ENCODE results near the gene YWHAB.

Gene YWHAB

DNA sequence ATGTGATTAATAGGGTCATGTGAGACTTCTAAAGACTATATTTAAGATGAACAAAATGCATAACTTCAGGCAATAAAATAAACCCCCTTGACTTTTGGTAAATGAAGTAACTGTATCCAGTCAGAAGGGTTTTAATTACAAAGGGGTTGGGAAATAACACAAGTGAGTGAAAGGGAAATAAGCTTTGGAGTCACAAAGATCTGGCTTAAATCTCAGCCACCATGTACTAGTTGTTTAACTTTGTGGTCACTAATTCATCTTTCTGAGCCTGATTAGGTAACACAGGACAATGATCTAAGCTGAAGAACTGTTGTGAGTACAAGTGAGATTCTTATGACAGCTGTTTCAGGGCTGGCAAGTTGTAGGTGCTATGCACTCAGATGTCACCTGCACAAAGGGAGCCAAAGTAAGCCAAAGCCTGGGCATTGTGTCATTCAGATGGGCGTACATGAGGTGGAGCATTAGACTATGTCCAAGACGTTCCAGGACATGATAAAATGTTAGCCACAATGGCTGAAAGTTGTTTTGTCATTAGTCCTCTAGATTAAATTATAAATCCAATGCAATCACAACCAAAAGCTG, 60.9 kb downstream of the YWHAB start:
- H3K27ac ChIP-seq (ENCODE audit: low read depth, low read length), result no peak overlapping the region
- H3K9me3 ChIP-seq (ENCODE audit: insufficient read depth, low read length), result no peaks in the 10 kb centered on the region
- H2AFZ ChIP-seq (ENCODE audit: low read depth, low read length, severe bottlenecking), result no peak overlapping the region
- H3K27me3 ChIP-seq (ENCODE audit: low read length), result no peaks in the 10 kb centered on the region
- no peak overlapping the region for H3K9ac ChIP-seq (ENCODE audit: low read length)
- H3K4me3 ChIP-seq (ENCODE audit: insufficient read depth, low read length, poor library complexity, severe bottlenecking), result no peak overlapping the region
- peaks cover 33% of the 10 kb centered on the region for H3K36me3 ChIP-seq (ENCODE audit: low read length)
- H3K79me2 ChIP-seq (ENCODE audit: insufficient read depth, low read length), result no peaks in the 10 kb centered on the region
- TF ChIP-seq EZH2phosphoT487 (conservative IDR thresholded peaks at IDR 0.05; ENCODE audit: low read length), result no peak
- TF ChIP-seq, protein P1, sequence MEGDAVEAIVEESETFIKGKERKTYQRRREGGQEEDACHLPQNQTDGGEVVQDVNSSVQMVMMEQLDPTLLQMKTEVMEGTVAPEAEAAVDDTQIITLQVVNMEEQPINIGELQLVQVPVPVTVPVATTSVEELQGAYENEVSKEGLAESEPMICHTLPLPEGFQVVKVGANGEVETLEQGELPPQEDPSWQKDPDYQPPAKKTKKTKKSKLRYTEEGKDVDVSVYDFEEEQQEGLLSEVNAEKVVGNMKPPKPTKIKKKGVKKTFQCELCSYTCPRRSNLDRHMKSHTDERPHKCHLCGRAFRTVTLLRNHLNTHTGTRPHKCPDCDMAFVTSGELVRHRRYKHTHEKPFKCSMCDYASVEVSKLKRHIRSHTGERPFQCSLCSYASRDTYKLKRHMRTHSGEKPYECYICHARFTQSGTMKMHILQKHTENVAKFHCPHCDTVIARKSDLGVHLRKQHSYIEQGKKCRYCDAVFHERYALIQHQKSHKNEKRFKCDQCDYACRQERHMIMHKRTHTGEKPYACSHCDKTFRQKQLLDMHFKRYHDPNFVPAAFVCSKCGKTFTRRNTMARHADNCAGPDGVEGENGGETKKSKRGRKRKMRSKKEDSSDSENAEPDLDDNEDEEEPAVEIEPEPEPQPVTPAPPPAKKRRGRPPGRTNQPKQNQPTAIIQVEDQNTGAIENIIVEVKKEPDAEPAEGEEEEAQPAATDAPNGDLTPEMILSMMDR (IDR thresholded peaks at IDR 0.05; ENCODE audit: insufficient read depth, low read length, poor library complexity, severe bottlenecking), result no peak
- no peaks in the 10 kb centered on the region; the same call in 1 of the 2 replicates for H3F3A ChIP-seq (ENCODE audit: insufficient read depth)
- H3K4me2 ChIP-seq (ENCODE audit: low read depth, low read length, poor library complexity, severe bottlenecking), result no peak overlapping the region
- no peaks in the 10 kb centered on the region for H4K20me1 ChIP-seq (ENCODE audit: low read depth, low read length)
- H3K9me2 ChIP-seq (replicated peaks; ENCODE audit: insufficient read depth, low read length), result no peaks in the 10 kb centered on the region

GRCh38 chr20:44948107-44948506, 62.6 kb downstream of the YWHAB start:
- Histone ChIP-seq H4K20me1 (ENCODE audit: low read depth, low read length) (no peaks in the 10 kb centered on the region), H3K9me2 (replicated peaks; ENCODE audit: insufficient read depth, low read length) (no peaks in the 10 kb centered on the region), H3K27me3 (ENCODE audit: low read length) (no peaks in the 10 kb centered on the region), H3F3A (ENCODE audit: insufficient read depth) (no peaks in the 10 kb centered on the region; the same call in 1 of the 2 replicates), H2AFZ (ENCODE audit: low read depth, low read length, severe bottlenecking) (no peak overlapping the region), H3K79me2 (ENCODE audit: insufficient read depth, low read length) (no peaks in the 10 kb centered on the region), H3K4me3 (ENCODE audit: insufficient read depth, low read length, poor library complexity, severe bottlenecking) (no peak overlapping the region), H3K36me3 (ENCODE audit: low read length) (peaks cover 37% of the 10 kb centered on the region), H3K9me3 (ENCODE audit: insufficient read depth, low read length) (no peaks in the 10 kb centered on the region), H3K4me2 (ENCODE audit: low read depth, low read length, poor library complexity, severe bottlenecking) (no peak overlapping the region), H3K9ac (ENCODE audit: low read length) (no peak overlapping the region), H3K27ac (ENCODE audit: low read depth, low read length) (no peak overlapping the region)
- TF ChIP-seq, protein P1 (IDR thresholded peaks at IDR 0.05; ENCODE audit: insufficient read depth, low read length, poor library complexity, severe bottlenecking), result no peak
- no peak for TF ChIP-seq EZH2phosphoT487 (conservative IDR thresholded peaks at IDR 0.05; ENCODE audit: low read length)

GRCh38 chr20:44948513-44948912, 63.0 kb downstream of the YWHAB start:
- H3K36me3 ChIP-seq (ENCODE audit: low read length), result peaks cover 35% of the 10 kb centered on the region
- no peaks in the 10 kb centered on the region; the same call in 1 of the 2 replicates for H3F3A ChIP-seq (ENCODE audit: insufficient read depth)
- H3K79me2 ChIP-seq (ENCODE audit: insufficient read depth, low read length), result no peaks in the 10 kb centered on the region
- H3K4me2 ChIP-seq (ENCODE audit: low read depth, low read length, poor library complexity, severe bottlenecking), result no peak overlapping the region
- H2AFZ ChIP-seq (ENCODE audit: low read depth, low read length, severe bottlenecking), result no peak overlapping the region
- no peaks in the 10 kb centered on the region for H3K9me3 ChIP-seq (ENCODE audit: insufficient read depth, low read length)
- no peak overlapping the region for H3K27ac ChIP-seq (ENCODE audit: low read depth, low read length)
- H3K27me3 ChIP-seq (ENCODE audit: low read length), result no peaks in the 10 kb centered on the region
- no peak overlapping the region for H3K9ac ChIP-seq (ENCODE audit: low read length)
- no peaks in the 10 kb centered on the region for H3K9me2 ChIP-seq (replicated peaks; ENCODE audit: insufficient read depth, low read length)
- TF ChIP-seq EZH2phosphoT487 (conservative IDR thresholded peaks at IDR 0.05; ENCODE audit: low read length), result no peak
- TF ChIP-seq, protein P1 (IDR thresholded peaks at IDR 0.05; ENCODE audit: insufficient read depth, low read length, poor library complexity, severe bottlenecking), result no peak
- no peak overlapping the region for H3K4me3 ChIP-seq (ENCODE audit: insufficient read depth, low read length, poor library complexity, severe bottlenecking)
- no peaks in the 10 kb centered on the region for H4K20me1 ChIP-seq (ENCODE audit: low read depth, low read length)

Data from SU-DHL-6 (cell line).